Amygdala (tissue), 56 donors: Measurements from ENCODE around the gene AGAP3.

Experiments
- DNase-seq, 56 donors: peaks; one replicate each; lab custom pipeline; 2025; lab: John Stamatoyannopoulos, UW

Gene AGAP3

DNA sequence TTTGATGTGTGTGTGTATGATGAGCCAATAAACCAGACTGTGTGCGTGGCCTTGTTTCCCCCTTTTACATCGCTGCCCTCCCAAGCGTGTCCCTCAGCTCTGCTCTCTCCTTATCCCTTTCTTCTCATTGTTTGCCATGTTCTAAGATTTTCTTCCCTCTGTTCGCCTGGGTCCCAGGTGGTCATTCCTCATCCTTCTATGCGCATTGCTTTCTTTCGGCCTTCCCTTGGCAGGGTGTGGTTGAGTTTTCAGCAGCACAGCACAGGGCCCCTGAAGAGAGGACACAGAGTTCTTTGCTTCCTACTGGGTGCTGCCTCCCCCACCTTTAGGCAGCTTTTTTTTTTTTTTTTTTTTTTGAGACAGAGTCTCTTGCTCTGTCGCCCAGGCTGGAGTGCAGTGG is 58.1 kb downstream of the AGAP3 start:
- DNase-seq = no peak

DNA sequence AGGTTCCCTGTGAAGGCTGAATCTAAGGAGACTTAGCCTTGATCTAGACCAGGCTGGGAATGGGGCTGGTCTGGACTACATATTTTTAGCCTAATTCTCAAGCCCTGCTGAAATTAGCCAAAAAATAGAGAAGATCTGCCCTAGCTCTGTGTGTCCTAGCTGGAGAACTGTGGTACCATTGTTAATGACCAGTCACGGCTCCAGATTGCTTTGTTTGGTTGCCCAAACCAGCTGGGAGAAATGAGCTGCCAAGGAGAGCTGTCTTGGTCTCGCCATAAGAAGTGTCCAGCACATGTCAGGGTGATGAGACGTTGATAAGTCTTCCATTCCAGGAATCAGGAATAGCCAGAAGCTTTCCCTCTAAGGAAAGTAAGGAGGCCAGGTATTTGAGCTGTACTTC is 60.5 kb downstream of the AGAP3 start:
- peak in 22 of 56 donors; percentile 15 to 78 (median 42) for DNase-seq

- no peak for DNase-seq
These were observed 62.3 kb downstream of the AGAP3 start for GRCh38 chr7:151148319-151149259.

DNA sequence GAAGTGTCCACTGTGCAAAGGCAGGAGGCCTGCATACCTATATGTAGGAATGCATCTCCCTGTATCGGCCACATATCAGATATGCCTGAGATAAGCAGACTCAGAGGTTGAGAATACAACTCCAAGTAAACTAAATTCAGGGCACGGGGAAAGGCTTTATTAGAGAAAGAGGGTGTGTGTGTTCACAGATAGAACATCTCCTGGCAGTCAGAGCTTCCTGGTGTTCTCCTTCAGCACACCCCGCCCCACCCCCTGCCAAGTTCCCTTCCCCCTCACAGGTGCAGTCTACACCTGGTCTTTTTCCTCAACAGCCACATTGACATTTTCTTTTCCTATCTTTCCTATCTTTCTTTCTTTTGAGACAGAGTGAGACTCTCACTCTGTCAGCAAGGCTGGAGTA is 64.1 kb downstream of the AGAP3 start:
- no peak for DNase-seq

DNA sequence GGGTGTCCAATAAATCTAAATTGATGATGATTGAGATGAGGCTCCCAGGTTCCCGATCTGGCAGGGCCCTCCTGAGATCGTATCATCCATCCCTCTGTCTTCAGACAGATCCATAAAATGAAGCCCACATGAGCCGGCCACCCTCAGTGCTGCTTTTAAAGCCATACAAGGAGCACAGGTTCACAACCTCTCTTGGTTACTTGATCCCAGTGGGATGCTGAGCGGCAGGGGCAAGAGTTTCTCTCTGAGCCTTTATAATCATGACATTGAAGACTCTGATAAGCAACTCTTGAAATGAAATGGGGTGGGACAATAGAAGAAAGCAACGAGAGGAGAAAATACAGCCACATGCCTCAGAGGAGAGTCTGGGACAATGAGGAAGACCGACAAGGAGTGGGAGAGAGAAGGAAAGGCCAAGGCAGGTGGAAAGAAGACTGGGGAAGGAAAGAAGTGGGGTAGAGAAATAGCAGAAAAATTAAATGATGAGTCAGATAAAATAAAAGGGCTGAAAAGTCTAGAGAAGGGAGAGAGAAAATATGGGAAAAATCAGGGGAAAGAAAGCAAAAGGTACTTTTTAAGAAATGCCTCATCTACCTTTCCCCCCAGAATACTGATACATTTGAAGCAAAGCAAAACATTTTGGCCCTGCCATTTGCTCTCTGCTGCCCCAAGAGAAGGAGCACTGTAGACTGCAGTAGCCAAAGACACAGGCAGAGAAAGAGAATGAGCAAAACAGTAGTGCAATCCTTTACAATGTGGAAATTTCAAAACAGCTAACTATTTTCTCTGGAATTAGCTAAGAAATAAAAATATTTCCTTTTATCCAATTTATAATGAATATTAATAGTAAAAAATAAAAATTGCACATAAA is 66.6 kb downstream of the AGAP3 start:
- DNase-seq = no peak

DNA sequence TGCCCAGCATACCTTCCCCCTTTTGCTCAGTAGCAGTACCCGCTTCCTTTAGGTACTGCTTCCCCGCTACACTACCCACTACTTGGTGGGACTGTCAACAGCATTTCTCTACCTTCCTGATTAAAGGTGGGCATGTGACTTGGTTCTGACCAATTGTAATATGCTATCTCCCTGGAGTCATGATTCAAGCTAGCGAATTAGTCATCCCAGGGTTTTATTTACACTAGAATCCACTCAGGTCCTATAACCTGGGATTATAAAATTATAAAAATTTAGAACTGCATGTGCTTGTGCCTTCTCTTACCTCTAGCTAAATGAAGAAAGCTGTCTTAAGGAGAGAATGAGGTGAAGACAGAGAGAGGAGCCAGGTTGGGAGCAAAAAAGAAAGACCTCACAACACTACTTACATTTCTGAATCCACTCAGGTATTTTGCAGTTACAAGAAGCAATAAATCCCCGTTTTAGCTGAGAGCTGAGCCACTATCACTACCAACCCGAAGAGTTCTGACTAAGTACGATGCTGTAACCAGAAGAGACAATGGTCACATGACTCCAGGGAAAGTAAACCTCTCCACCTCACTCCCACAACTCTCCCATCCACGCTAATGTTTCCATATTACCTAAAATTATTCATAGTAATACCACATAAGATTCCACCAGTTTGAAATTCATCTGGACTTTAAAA is 71.5 kb downstream of the AGAP3 start:
- no peak for DNase-seq

GRCh38 chr7:151161757-151162156 is 75.5 kb downstream of the AGAP3 start:
- no peak for DNase-seq

- no peak for DNase-seq
These were observed 80.4 kb downstream of the AGAP3 start for GRCh38 chr7:151166629-151167196.

GRCh38 chr7:151167197-151167961 is 81.1 kb downstream of the AGAP3 start, which contains the start of gene GBX1:
Gene GBX1 (minus strand): TSS chr7:151167694. CDS start chr7:151167548, 146 bp downstream.
- DNase-seq = peak in 1 of 56 donors; percentile 10

DNA sequence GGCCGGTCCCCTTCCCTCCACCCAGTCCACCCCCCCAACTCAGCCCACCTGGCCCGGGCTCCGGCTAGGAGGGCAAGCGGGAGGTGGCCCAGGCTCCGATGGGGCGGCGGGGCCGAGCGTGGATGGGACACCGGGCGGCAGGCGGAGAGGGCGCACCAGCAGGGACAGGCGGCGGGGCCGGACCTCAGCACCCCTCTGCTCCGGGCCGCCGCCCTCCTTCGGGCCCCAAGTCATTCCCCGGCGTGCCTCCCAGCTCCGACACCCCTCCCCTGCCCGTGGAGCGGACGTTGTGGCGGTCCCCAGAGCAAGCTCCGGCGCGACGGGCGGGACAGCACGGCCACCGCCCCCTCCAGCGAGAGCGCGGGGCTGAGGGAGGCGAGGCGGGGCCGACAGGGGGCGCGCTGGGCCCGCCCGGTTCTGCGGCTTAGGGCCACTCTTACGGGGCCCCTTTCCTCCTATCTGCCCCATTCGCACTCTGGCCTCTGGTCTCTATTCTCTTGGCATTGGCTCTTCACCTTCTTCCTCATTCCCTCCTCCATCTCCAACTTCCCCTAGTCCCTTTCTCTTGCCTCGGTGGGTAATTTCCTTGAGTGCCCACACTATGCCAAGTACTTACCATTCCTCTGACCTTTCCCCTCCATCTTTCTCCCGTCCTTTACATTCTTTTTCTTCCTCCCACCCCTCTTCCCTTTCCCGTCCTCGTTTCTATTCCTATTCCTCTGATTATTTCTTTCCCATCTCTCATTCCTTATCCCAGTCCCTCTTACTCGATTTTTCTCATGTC is 81.9 kb downstream of the AGAP3 start:
- peak in 1 of 56 donors; percentile 50 for DNase-seq

GRCh38 chr7:151168787-151169162 is 82.5 kb downstream of the AGAP3 start:
- DNase-seq = no peak

- peak in 53 of 56 donors; percentile 15 to 86 (median 56) for DNase-seq
These were observed 86.2 kb downstream of the AGAP3 start for GRCh38 chr7:151172273-151173141.

GRCh38 chr7:151173386-151174245 is 87.3 kb downstream of the AGAP3 start:
- DNase-seq = no peak

- DNase-seq = peak in 7 of 56 donors; percentile 13 to 45 (median 23)
These were observed 88.2 kb downstream of the AGAP3 start for GRCh38 chr7:151174246-151175046.

DNA sequence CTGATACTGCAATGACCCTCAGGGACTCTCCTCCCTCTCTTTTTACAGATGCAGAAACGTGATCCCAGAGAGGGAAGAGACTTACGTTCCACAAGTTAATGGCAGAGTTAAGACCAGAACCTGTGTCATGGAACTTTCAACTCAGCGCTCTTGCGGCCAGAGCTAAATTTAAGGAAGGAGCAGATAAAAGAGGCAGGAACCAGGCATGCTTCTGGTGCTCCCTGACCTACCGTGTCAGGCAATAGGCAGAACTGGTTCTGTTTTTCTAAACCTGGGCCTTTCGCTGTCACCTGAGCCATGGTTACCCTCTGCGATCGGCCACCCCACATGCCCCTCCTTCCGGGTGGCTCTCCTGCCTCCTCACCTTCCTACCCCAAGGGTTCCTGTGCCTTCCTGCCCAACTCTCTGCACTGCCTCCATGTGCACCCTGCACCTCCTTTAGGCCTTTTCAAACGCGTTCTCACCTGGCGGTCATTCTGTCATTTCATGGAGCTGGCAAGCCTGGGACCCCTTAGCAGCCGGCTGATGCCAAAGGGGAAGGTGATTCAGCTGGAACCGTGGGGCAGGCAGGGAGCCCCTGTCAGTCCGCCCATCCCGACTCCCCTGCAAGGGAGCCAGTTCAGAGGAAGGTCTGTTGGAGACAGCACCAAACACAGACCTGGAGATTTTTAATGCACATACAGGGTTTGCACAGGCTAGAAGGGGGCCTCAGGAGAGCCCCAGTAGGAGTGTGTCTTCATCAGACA is 88.9 kb downstream of the AGAP3 start:
- no peak for DNase-seq
